MCF 10A (cell line): ENCODE data around the gene RASGEF1B. TPM values are rescaled to one million over a fixed set of nuclear protein-coding genes. Genes with fewer than 3 reads are reported as not detected.

Experiments used
- BruUV-seq: library from RNA; stranded (reverse); fragments of 400-500 nt; replicated peaks from 2 replicates; lab custom pipeline; 2021; lab: Mats Ljungman, UMichigan
- CTCF ChIA-PET: fragments of 300-600 bp; sonication (Branson Sonifier 250); formaldehyde crosslinking; extraction: SDS; loops from one replicate; lab custom pipeline; 2021; ENCODE audit warnings: antibody characterized with exemption, inconsistent platforms; lab: Yijun Ruan, JAX
- POLR2A ChIA-PET: fragments of 300-600, 350-650 bp; sonication (Branson Sonifier 250); formaldehyde crosslinking; extraction: SDS; loops from one replicate; lab custom pipeline; 2020; ENCODE audit warnings: antibody characterized with exemption, inconsistent platforms; lab: Yijun Ruan, JAX
- DNase-seq: peaks from one replicate; pipeline ENCODE4 v3.0.0-alpha.2; 2018; ENCODE audit not compliant: unreplicated experiment
- H3K27ac Mint-ChIP-seq: one replicate; pipeline ENCODE4 v1.8.0; 2022; ENCODE audit warnings: mild to moderate bottlenecking, low read depth, mixed read lengths; ENCODE audit not compliant: unreplicated experiment
- H3K27me3 Mint-ChIP-seq: one replicate; pipeline ENCODE4 v1.8.0; 2022; ENCODE audit warnings: mixed read lengths; ENCODE audit not compliant: insufficient read depth, unreplicated experiment
- H3K36me3 Mint-ChIP-seq: one replicate; pipeline ENCODE4 v1.8.0; 2022; ENCODE audit warnings: mild to moderate bottlenecking, moderate library complexity, mixed read lengths; ENCODE audit not compliant: insufficient read depth, unreplicated experiment
- H3K4me1 Mint-ChIP-seq: one replicate; pipeline ENCODE4 v1.8.0; 2022; ENCODE audit warnings: mixed read lengths; ENCODE audit not compliant: insufficient read depth, unreplicated experiment
- H3K4me3 Mint-ChIP-seq: one replicate; pipeline ENCODE4 v1.8.0; 2022; ENCODE audit warnings: mild to moderate bottlenecking, moderate library complexity, mixed read lengths; ENCODE audit not compliant: unreplicated experiment
- H3K9me3 Mint-ChIP-seq: one replicate; pipeline ENCODE4 v1.8.0; 2022; ENCODE audit warnings: mixed read lengths; ENCODE audit not compliant: unreplicated experiment
- intact Hi-C: fragments of 100-400 bp; cut with micrococcal nuclease; formaldehyde crosslinking; loops from 2 replicates; pipeline ENCODE4 v1.14.1; 2022
- total RNA-seq: library from RNA; stranded (reverse); gene quantifications from 2 replicates; pipeline ENCODE4 v1.2.3, GENCODE V29; 2022
- TF ChIP-seq, protein P1 (sequence below): fragments of 200-600 bp; IDR thresholded peaks from one replicate; pipeline ENCODE4 v1.8.0; 2022; ENCODE audit warnings: antibody characterized with exemption, mild to moderate bottlenecking; ENCODE audit not compliant: unreplicated experiment

The RASGEF1B gene
- total RNA-seq, 1 experiment from 2014 or later, result 5.4 TPM

DNA sequence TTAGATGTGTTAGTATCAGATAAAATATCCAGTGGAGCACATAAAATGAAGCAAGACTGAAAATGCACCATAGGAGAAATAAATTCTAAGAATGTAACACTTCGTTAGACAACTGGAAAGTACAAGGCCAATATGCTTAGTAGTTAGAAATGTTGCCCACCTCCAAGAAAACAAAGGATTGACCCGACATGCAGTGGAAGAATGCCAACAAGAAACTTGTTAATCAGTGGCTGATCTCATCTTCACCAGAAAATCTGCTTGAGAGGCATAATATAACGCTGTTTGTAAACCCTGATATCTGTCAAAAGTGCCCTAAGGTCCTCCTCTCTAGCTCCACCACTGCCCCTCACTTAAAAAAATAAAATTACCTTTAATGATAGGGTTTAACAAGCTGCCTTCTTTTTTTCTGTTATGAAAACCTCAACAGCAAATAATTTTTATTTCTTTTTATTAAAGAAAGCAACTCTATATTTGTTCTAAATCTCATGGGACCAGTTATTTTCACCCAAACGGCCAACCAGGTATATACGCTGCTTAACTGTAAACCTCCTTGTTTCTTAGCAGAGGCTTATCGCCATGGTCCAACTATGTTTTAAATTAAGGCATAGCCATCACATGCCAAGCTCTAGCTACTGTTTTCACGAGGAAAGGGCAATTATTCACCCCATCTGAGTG is 1.8 kb downstream of the RASGEF1B start:
- Mint-ChIP-seq H3K9me3 (no peaks in the 10 kb centered on the region), H3K27ac (peak overlapping the region; percentile 73), H3K4me1 (peaks cover 27% of the 10 kb centered on the region), H3K36me3 (no peaks in the 10 kb centered on the region), H3K4me3 (peak overlapping the region; percentile 80), H3K27me3 (no peaks in the 10 kb centered on the region)
- no peak for DNase-seq
- POLR2A ChIA-PET, result interaction anchor here (1.0 to 3.2 kb wide), 9 partner anchors 12 to 375 kb away, joined by 3 to 29 read pairs (median 5); no protein-coding TSS in a partner anchor
- CTCF ChIA-PET, result interaction anchor here (0.5 to 10.7 kb wide), 23 partner anchors 11 to 799 kb away, joined by 3 to 167 read pairs (median 5); no protein-coding TSS in a partner anchor
- intact Hi-C loops, result no loop called here
- TF ChIP-seq, protein P1, sequence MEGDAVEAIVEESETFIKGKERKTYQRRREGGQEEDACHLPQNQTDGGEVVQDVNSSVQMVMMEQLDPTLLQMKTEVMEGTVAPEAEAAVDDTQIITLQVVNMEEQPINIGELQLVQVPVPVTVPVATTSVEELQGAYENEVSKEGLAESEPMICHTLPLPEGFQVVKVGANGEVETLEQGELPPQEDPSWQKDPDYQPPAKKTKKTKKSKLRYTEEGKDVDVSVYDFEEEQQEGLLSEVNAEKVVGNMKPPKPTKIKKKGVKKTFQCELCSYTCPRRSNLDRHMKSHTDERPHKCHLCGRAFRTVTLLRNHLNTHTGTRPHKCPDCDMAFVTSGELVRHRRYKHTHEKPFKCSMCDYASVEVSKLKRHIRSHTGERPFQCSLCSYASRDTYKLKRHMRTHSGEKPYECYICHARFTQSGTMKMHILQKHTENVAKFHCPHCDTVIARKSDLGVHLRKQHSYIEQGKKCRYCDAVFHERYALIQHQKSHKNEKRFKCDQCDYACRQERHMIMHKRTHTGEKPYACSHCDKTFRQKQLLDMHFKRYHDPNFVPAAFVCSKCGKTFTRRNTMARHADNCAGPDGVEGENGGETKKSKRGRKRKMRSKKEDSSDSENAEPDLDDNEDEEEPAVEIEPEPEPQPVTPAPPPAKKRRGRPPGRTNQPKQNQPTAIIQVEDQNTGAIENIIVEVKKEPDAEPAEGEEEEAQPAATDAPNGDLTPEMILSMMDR, result no peak
- BruUV-seq, result no TSS peak

DNA sequence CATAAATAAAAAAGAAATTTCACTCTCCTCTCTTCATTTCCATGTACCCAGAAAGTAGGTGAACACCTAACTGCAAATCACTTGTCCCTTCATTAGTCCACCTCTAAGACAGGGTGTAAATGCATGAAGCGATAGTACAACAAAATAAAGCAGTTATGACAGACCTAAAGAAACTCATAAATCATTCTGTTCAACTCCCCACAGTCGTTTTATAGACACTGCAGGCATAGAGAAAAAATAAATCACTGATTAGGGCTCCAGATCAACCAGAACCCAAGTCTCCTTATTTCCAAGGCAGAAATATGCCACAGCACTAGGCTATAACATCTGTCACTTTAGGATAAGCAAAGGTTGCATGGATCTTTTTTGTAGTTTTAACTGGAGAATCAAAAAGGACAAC is 3.0 kb downstream of the RASGEF1B start:
- ChIA-PET POLR2A (interaction anchor here (1.0 to 1.7 kb wide), 2 partner anchors 82 to 375 kb away, joined by 3 read pairs; no protein-coding TSS in a partner anchor), CTCF (interaction anchor here (0.6 to 10.7 kb wide), 10 partner anchors 42 to 1338 kb away, joined by 3 to 167 read pairs (median 12); no protein-coding TSS in a partner anchor)
- Mint-ChIP-seq H3K27me3 (no peaks in the 10 kb centered on the region), H3K36me3 (no peaks in the 10 kb centered on the region), H3K4me1 (peaks cover 27% of the 10 kb centered on the region), H3K27ac (no peak overlapping the region), H3K4me3 (no peak overlapping the region), H3K9me3 (no peaks in the 10 kb centered on the region)
- intact Hi-C loops, result no loop called here
- DNase-seq, result no peak
- BruUV-seq, result no TSS peak
- TF ChIP-seq, protein P1, result no peak

DNA sequence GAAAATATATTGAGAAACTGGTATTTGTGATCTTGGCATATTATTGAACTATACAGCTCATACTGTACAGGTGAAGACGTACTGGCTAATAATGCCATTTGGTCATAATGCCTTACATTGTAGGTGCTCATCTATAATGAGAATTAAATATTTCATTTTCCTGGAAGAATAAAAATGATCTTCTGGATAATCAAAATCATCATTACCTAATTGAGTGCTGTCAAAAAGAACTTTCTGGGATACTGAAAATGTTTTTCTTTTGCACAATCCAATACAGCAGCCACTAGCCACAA is 4.1 kb downstream of the RASGEF1B start:
- Mint-ChIP-seq H3K4me1 (peaks cover 21% of the 10 kb centered on the region), H3K9me3 (no peaks in the 10 kb centered on the region), H3K27ac (no peak overlapping the region), H3K27me3 (no peaks in the 10 kb centered on the region), H3K4me3 (no peak overlapping the region), H3K36me3 (no peaks in the 10 kb centered on the region)
- TF ChIP-seq, protein P1, result no peak
- CTCF ChIA-PET, result interaction anchor here (0.6 to 10.7 kb wide), 39 partner anchors 8 to 815 kb away, joined by 3 to 167 read pairs (median 5); no protein-coding TSS in a partner anchor
- POLR2A ChIA-PET, result interaction anchor here (0.7 to 1.7 kb wide), 8 partner anchors 9 to 164 kb away, joined by 3 to 8 read pairs (median 4); no protein-coding TSS in a partner anchor
- intact Hi-C loops, result loop anchor here (1.0 kb wide), 6 partner anchors 61 to 801 kb away; no protein-coding TSS in a partner anchor
- no TSS peak for BruUV-seq
- no peak for DNase-seq
